BJ (cell line): ENCODE data around the gene CPA4. TPM values are rescaled to one million over a fixed set of nuclear protein-coding genes. Genes with fewer than 3 reads are reported as not detected.

ENCODE experiments used
- CTCF ChIA-PET: fragments of 350-600 bp; formaldehyde crosslinking; extraction: SDS; loops from one replicate; lab custom pipeline; 2021; ENCODE audit warnings: antibody characterized with exemption, inconsistent platforms; lab: Yijun Ruan, JAX
- POLR2A ChIA-PET: fragments of 300-600 bp; sonication (Branson Sonifier 250); formaldehyde crosslinking; extraction: SDS; loops from one replicate; lab custom pipeline; 2021; ENCODE audit warnings: antibody characterized with exemption; lab: Charles Lee
- DNase-seq: peaks from one replicate; pipeline ENCODE4 v3.0.0-alpha.2; 2011; ENCODE audit warnings: low read depth
- H3K27me3 ChIP-seq: 2 replicates; pipeline ENCODE4 v1.6.0; 2011; ENCODE audit warnings: low read length; ENCODE audit not compliant: control insufficient read depth, insufficient read depth
- H3K36me3 ChIP-seq: 2 replicates; pipeline ENCODE4 v1.5.1; 2011; ENCODE audit warnings: low read length; ENCODE audit not compliant: control insufficient read depth, insufficient read depth
- H3K4me3 ChIP-seq: 2 replicates; pipeline ENCODE4 v1.5.1; 2011; ENCODE audit warnings: low read depth, mild to moderate bottlenecking, control low read depth, low read length
- CTCF ChIP-seq: IDR thresholded peaks from 2 replicates; pipeline ENCODE4 v1.5.1; 2011; ENCODE audit warnings: low read depth, mild to moderate bottlenecking, control low read depth, inconsistent platforms, low read length, moderate library complexity; ENCODE audit not compliant: insufficient read depth
- polyA plus RNA-seq: library from polyadenylated mRNA; depleted of rRNA; stranded (reverse); fragments of >200 nt; gene quantifications from 2 replicates; pipeline ENCODE4 v1.2.3, GENCODE V29; 2011

The CPA4 gene
- polyA plus RNA-seq, 1 experiment: 52.5 TPM

- Histone ChIP-seq H3K36me3 (no peaks in the 10 kb centered on the region), H3K27me3 (no peaks in the 10 kb centered on the region), H3K4me3 (no peak overlapping the region)
- ChIA-PET POLR2A (no interaction called here), CTCF (interaction anchor here (1.8 kb wide), 1 partner anchor 11 kb away, joined by 4 read pairs; no protein-coding TSS in a partner anchor)
- TF ChIP-seq CTCF: no peak
- no peak for DNase-seq
These were observed 3.5 kb upstream of the CPA4 start for GRCh38 chr7:130289478-130289877.

- H3K27me3 ChIP-seq: no peaks in the 10 kb centered on the region
- ChIA-PET POLR2A (no interaction called here), CTCF (interaction anchor here (1.8 kb wide), 1 partner anchor 13 kb away, joined by 4 read pairs; no protein-coding TSS in a partner anchor)
- H3K4me3 ChIP-seq: no peak overlapping the region
- TF ChIP-seq CTCF: no peak
- no peak for DNase-seq
- H3K36me3 ChIP-seq: no peaks in the 10 kb centered on the region
These were observed 2.2 kb upstream of the CPA4 start for GRCh38 chr7:130290745-130291144.

GRCh38 chr7:130293521-130293920 lies 560 bp downstream of the CPA4 start:
- Histone ChIP-seq H3K36me3 (no peaks in the 10 kb centered on the region), H3K27me3 (no peaks in the 10 kb centered on the region), H3K4me3 (peak overlapping the region; percentile 21; the same call in 1 of the 2 replicates)
- DNase-seq: no peak
- ChIA-PET POLR2A (interaction anchor here (0.5 to 1.0 kb wide), 3 partner anchors 59 to 611 kb away, joined by 3 to 12 read pairs (median 7); no protein-coding TSS in a partner anchor), CTCF (interaction anchor here (0.9 to 2.1 kb wide), 6 partner anchors 8 to 24 kb away, joined by 3 to 8 read pairs (median 3); no protein-coding TSS in a partner anchor)
- no peak for TF ChIP-seq CTCF

GRCh38 chr7:130294314-130294713 lies 1.4 kb downstream of the CPA4 start:
- no peak overlapping the region for H3K4me3 ChIP-seq
- H3K27me3 ChIP-seq: no peaks in the 10 kb centered on the region
- peak; percentile 58 for DNase-seq
- H3K36me3 ChIP-seq: no peaks in the 10 kb centered on the region; the same call in 1 of the 2 replicates
- no peak for TF ChIP-seq CTCF
- POLR2A ChIA-PET: interaction anchor here (0.6 kb wide), 1 partner anchor 193 kb away, joined by 3 read pairs; no protein-coding TSS in a partner anchor
- CTCF ChIA-PET: interaction anchor here (1.1 to 2.1 kb wide), 2 partner anchors 16 to 19 kb away, joined by 3 to 8 read pairs; no protein-coding TSS in a partner anchor

GRCh38 chr7:130296221-130296951 lies 3.4 kb downstream of the CPA4 start:
- POLR2A ChIA-PET: no interaction called here

More at GRCh38 chr7:130296221-130296951, 3.4 kb downstream of the CPA4 start:
- Histone ChIP-seq H3K4me3 (no peak overlapping the region), H3K27me3 (no peaks in the 10 kb centered on the region), H3K36me3 (peaks cover 8% of the 10 kb centered on the region)
- no peak for TF ChIP-seq CTCF
- CTCF ChIA-PET: interaction anchor here (1.5 kb wide), 1 partner anchor 59 kb away, joined by 3 read pairs; no protein-coding TSS in a partner anchor
- peak; percentile 37 for DNase-seq
